Measurements from ENCODE around the gene GALNT13. TPM values are rescaled to one million over a fixed set of nuclear protein-coding genes. Genes with fewer than 3 reads are reported as not detected.

GALNT13 gene
- total RNA-seq, 6 experiments from 2014 or later, result not detected

GRCh38 chr2:154161286-154161685, 289.6 kb downstream of the GALNT13 start:
- Mint-ChIP-seq H3K4me1 (ENCODE audit: low read depth) (no peaks in the 10 kb centered on the region), H3K36me3 (ENCODE audit: low read depth) (no peaks in the 10 kb centered on the region; the same call in 1 of the 2 replicates), H3K9me3 (peaks cover 41% of the 10 kb centered on the region), H3K4me3 (no peak overlapping the region), H3K27me3 (ENCODE audit: insufficient read depth) (no peaks in the 10 kb centered on the region), H3K27ac (no peak overlapping the region)
- DNase-seq, result no peak
- no peak for TF ChIP-seq CTCF (IDR thresholded peaks at IDR 0.05)

GRCh38 chr2:154170400-154170799, 298.7 kb downstream of the GALNT13 start:
- Mint-ChIP-seq H3K27me3 (ENCODE audit: insufficient read depth) (no peaks in the 10 kb centered on the region), H3K4me1 (ENCODE audit: low read depth) (no peaks in the 10 kb centered on the region), H3K27ac (no peak overlapping the region), H3K36me3 (ENCODE audit: low read depth) (0 out of 2 replicates have a peak, but pooled peaks cover 5% of the 10 kb centered on the region), H3K9me3 (peaks cover 28% of the 10 kb centered on the region), H3K4me3 (no peak overlapping the region)
- no peak for DNase-seq
- TF ChIP-seq CTCF (IDR thresholded peaks at IDR 0.05), result no peak

GRCh38 chr2:154173164-154173563, 301.4 kb downstream of the GALNT13 start:
- Mint-ChIP-seq H3K36me3 (ENCODE audit: low read depth) (0 out of 2 replicates have a peak, but pooled peaks cover under 1% of the 10 kb centered on the region), H3K27ac (no peak overlapping the region), H3K27me3 (ENCODE audit: insufficient read depth) (no peaks in the 10 kb centered on the region), H3K4me3 (no peak overlapping the region), H3K9me3 (peaks cover 12% of the 10 kb centered on the region), H3K4me1 (ENCODE audit: low read depth) (no peaks in the 10 kb centered on the region)
- DNase-seq, result no peak
- no peak for TF ChIP-seq CTCF (IDR thresholded peaks at IDR 0.05)

GRCh38 chr2:154173919-154174318, 302.2 kb downstream of the GALNT13 start:
- DNase-seq, result no peak
- Mint-ChIP-seq H3K4me3 (no peak overlapping the region), H3K27me3 (ENCODE audit: insufficient read depth) (no peaks in the 10 kb centered on the region), H3K36me3 (ENCODE audit: low read depth) (no peaks in the 10 kb centered on the region), H3K4me1 (ENCODE audit: low read depth) (no peaks in the 10 kb centered on the region), H3K9me3 (peaks cover 15% of the 10 kb centered on the region), H3K27ac (no peak overlapping the region)
- no peak for TF ChIP-seq CTCF (IDR thresholded peaks at IDR 0.05)

- DNase-seq, result no peak
- peaks cover 33% of the 10 kb centered on the region for H3K9me3 Mint-ChIP-seq
- no peaks in the 10 kb centered on the region; the same call in 1 of the 2 replicates for H3K36me3 Mint-ChIP-seq (ENCODE audit: low read depth)
- H3K4me1 Mint-ChIP-seq (ENCODE audit: low read depth), result no peaks in the 10 kb centered on the region
- H3K27me3 Mint-ChIP-seq (ENCODE audit: insufficient read depth), result no peaks in the 10 kb centered on the region
- TF ChIP-seq CTCF (IDR thresholded peaks at IDR 0.05), result no peak
- no peak overlapping the region for H3K4me3 Mint-ChIP-seq
- no peak overlapping the region for H3K27ac Mint-ChIP-seq
Observed at GRCh38 chr2:154182008-154182407, 310.3 kb downstream of the GALNT13 start.

GRCh38 chr2:154187948-154188347, 316.2 kb downstream of the GALNT13 start:
- no peak overlapping the region for H3K27ac Mint-ChIP-seq
- DNase-seq, result no peak
- H3K4me1 Mint-ChIP-seq (ENCODE audit: low read depth), result no peaks in the 10 kb centered on the region
- no peak overlapping the region for H3K4me3 Mint-ChIP-seq
- H3K36me3 Mint-ChIP-seq (ENCODE audit: low read depth), result no peaks in the 10 kb centered on the region; the same call in 1 of the 2 replicates
- no peak for TF ChIP-seq CTCF (IDR thresholded peaks at IDR 0.05)
- no peaks in the 10 kb centered on the region for H3K27me3 Mint-ChIP-seq (ENCODE audit: insufficient read depth)
- peaks cover 37% of the 10 kb centered on the region for H3K9me3 Mint-ChIP-seq
